Suprapubic skin (tissue), 3 donors: Measurements from ENCODE around the gene SFMBT1.

ENCODE experiments used
- CTCF ChIP-seq, 2 donors: fragments of 200-600 bp in 1 of 2; fragments of 450-650 bp in 1 of 2; sonication (generic) in 1 of 2; IDR thresholded peaks; one replicate each; pipeline ENCODE4 v1.5.1; 2016 to 2019; ENCODE audit warnings: antibody characterized with exemption in 2 of 2, mild to moderate bottlenecking in 1 of 2, moderate library complexity in 1 of 2
- POLR2A ChIP-seq, 2 donors: fragments of 450-650 bp; IDR thresholded peaks; one replicate each; pipeline ENCODE4 v1.6.1; 2017; ENCODE audit warnings: antibody characterized with exemption in 2 of 2, mild to moderate bottlenecking in 2 of 2, moderate library complexity in 2 of 2

- TF ChIP-seq CTCF (IDR thresholded peaks at IDR 0.05) (no peak), POLR2A (IDR thresholded peaks at IDR 0.05) (no peak)
Observed at GRCh38 chr3:53035825-53036619, 9.9 kb downstream of the SFMBT1 start.
